ENCODE measurements around the gene RLBP1.

DNA sequence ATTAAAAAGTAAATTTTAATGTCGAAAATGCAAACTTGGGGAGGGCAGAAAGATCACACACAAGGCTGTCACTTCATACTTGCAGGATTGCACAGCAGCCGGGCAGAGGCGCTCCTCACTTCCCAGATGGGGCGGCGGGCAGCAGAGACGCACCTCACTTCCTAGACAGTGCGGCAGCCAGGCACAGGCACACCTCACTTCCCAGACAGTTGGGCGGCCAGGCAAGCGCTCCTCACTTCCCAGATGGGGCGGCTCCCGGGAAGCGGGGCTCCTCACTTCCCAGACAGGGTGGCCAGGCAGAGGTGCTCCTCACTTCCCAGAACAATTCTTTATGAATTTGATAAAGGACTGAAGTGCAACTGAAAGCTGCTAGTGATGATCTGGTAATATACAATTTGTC, 21.2 kb downstream of the RLBP1 start:
- TF ChIP-seq, protein P1, sequence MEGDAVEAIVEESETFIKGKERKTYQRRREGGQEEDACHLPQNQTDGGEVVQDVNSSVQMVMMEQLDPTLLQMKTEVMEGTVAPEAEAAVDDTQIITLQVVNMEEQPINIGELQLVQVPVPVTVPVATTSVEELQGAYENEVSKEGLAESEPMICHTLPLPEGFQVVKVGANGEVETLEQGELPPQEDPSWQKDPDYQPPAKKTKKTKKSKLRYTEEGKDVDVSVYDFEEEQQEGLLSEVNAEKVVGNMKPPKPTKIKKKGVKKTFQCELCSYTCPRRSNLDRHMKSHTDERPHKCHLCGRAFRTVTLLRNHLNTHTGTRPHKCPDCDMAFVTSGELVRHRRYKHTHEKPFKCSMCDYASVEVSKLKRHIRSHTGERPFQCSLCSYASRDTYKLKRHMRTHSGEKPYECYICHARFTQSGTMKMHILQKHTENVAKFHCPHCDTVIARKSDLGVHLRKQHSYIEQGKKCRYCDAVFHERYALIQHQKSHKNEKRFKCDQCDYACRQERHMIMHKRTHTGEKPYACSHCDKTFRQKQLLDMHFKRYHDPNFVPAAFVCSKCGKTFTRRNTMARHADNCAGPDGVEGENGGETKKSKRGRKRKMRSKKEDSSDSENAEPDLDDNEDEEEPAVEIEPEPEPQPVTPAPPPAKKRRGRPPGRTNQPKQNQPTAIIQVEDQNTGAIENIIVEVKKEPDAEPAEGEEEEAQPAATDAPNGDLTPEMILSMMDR (conservative IDR thresholded peaks at IDR 0.05; ENCODE audit: low read depth, low read length), result no peak
- TF ChIP-seq POLR2A (IDR thresholded peaks at IDR 0.05; ENCODE audit: low read depth, low read length) (no peak), BHLHE40 (IDR thresholded peaks at IDR 0.05; ENCODE audit: low read depth, low read length) (no peak)
- TF ChIP-seq, protein P2, sequence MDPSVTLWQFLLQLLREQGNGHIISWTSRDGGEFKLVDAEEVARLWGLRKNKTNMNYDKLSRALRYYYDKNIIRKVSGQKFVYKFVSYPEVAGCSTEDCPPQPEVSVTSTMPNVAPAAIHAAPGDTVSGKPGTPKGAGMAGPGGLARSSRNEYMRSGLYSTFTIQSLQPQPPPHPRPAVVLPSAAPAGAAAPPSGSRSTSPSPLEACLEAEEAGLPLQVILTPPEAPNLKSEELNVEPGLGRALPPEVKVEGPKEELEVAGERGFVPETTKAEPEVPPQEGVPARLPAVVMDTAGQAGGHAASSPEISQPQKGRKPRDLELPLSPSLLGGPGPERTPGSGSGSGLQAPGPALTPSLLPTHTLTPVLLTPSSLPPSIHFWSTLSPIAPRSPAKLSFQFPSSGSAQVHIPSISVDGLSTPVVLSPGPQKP (IDR thresholded peaks at IDR 0.05; ENCODE audit: borderline replicate concordance, low read depth, low read length), result no peak
